HG03457 (cell line): ENCODE measurements around the gene GPX6.
"Not testable (repeated sequence)": the region's sequence is repeated elsewhere in the genome, so short reads cannot be mapped to it uniquely, and the experiment has no call there.

Experiments
- ATAC-seq: cut with Tn5 transposase; IDR thresholded peaks from one replicate; pipeline ENCODE4 v1.9.1; 2021; ENCODE audit warnings: moderate number of reproducible peaks; ENCODE audit not compliant: unreplicated experiment

The GPX6 gene

DNA sequence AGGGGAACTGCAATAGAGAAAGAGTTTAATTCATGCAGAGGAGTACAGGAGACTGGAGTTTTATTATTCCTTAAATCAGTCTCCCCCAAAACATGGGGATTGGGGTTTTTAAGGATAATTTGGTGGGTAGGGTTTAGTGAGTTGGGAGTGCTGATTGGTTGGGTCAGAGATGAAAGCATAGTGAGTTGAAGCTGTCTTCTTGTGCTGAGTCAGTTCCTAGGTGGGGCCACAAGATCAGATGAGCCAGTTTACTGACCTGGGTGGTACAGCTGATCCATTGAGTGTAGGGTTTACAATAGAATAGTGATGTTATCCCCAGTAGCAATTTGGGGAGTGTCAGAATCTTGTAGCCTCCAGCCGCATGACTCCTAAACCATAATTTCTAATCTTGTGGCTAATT is 29.1 kb downstream of the GPX6 start:
- ATAC-seq = no peak

DNA sequence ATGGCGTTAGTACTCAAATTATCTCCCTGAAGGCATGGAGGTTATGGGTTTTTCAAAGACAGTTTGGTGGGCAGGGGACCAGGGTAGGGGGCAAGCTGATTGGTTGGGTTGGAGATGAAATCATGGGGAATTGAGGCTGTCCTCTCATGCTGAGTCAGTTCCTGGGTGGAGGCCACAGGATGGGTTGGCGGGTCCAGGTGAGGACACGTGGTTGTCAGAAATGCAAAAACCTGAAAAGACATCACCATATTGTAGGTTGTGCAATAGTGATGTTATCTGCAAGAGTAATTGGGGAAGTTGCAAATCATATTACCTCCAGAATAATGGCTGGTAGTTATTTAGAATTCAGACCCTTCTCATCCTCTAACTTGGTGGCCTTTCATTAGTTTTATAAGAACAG is 30.1 kb downstream of the GPX6 start:
- ATAC-seq = no peak

DNA sequence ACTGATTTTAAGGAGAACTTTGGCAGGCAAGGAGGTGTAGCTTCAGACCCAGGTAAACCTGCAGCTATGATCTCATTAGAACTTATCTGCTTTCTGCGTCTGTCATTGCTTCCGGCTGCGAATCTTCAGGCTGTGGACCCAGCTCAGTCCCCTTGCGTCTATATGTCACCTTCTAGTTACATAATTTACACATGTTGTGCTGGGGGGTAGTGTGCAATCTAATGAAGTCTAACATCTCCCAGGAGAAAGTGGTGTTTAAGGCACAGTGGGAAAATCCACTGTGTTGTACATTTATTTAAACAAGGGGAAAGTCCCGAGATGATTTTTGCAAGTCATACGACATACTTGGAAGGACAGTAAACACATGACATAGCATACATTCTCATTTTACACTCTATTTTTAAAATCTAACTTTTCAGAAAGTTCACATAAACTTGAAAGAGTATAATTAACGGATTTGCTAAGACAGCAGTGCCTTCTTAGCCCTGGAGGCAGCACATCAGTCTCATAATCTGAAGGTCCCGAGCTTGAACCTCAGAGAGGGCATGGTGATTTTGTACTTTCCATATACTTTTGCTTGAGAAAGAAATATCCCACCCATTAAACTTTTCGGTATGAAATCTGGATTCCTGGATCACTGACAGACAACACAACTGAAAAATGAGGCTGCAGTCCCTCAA is 35.2 kb downstream of the GPX6 start:
- ATAC-seq = no peak

DNA sequence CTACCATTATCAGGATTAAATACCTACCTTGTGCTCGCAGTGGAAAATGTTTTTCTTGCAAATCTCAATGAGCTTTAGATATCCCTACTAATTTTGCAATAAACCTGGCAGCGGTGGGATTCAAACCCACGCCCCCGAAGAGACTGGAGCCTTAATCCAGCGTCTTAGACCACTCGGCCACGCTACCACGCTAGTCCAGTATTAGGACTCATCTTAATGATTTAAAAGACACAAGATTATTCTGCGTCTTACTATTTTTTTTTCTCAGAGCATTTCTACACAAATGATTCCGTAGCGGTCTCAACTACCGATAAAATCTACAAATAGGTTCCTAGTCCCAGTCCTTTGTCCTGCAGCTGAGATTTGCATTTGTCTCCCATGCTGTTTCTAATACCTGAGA is 37.1 kb downstream of the GPX6 start:
- ATAC-seq = no peak

DNA sequence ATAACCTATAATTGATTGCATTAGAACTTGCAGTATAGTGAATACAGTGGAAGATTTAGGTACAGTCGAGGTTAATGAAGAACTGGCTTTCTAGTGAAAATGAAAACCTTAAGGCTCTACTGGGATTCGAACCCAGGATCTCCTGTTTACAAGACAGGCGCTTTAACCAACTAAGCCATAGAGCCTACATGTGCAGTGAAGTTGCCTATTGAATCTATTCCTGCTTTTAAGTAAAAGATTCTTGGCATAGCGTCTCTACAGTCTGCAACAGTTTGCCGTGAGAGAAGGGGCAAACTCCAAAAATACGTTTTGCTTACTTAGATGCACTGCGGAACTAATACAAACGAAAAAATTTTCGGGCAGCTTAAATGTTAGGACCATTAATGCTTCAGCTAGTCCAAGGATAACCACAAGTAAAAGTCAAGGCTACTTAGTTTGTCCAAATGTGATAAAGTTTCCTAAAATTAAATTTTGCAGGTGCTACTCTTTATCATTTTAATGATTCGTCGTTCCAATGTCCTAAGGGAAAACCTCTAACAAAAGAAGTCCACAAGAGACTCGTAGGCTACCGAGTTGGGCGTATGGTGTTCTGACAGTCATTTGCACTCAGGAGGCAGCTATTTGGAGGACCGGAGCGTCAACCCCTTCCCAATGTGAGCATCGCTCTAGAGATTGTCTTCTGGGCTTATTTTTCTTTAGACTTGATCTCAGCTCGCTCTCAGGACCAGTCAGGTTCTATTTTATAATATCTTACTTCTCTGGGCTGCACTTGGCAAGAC is 41.0 kb downstream of the GPX6 start:
- ATAC-seq = no peak

DNA sequence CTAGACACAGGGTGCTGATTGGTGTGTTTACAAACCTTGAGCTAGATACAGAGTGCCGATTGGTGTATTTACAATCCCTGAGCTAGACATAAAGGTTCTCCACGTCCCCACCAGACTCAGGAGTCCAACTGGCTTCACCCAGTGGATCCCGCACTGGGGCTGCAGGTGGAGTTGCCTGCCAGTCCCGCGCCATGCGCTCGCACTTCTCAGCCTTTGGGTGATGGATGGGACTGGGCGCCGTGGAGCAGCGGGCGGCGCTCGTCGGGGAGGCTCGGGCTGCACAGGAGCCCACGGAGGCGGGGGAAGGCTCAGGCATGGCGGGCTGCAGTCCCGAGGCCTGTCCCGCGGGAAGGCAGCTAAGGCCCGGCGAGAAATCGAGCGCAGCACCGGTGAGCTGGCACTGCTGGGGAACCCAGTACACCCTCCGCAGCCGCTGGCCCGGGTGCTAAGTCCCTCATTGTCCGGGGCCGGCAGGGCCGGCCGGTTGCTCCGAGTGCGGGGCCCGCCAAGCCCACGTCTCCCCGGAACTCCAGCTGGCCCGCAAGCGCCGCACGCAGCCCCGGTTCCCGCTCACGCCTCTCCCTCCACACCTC is 46.3 kb downstream of the GPX6 start:
- ATAC-seq = not testable (repeated sequence)

DNA sequence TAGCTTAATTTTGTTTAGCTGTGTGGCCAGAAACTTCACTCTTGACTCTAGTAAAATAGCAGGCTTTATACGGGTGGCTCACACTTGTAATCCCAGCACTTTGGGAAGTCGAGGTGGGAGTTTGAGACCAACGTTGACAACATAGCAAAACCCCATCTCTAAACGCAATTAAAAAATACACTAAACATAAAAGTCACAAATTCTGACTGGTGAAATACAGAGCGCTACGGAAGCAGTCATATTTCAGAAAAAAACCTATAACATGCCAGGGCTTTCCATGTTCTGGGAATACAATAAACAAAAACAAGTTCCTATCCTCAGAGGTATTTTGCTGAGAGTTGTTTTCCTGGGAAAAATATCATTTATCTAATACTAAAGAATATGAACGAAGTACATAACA is 47.5 kb downstream of the GPX6 start:
- no peak for ATAC-seq

DNA sequence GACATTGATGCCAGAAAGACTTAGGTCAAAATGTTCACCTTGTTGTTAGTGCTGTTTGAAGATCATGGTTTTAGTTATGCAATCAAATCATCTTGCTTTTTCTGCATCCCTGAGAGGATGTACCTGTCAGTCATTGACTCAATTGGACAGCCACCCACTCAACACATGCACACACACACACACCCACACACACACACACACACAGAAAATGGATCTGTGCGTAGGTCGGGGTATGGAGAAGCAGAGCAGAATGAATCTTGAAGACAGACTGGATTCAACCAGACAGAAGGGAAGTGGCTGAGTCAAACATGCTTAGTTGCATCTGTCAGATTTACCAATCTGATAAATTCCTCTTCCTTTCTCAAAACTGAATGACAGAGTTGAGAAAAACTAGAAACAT is 53.2 kb downstream of the GPX6 start:
- no peak for ATAC-seq

DNA sequence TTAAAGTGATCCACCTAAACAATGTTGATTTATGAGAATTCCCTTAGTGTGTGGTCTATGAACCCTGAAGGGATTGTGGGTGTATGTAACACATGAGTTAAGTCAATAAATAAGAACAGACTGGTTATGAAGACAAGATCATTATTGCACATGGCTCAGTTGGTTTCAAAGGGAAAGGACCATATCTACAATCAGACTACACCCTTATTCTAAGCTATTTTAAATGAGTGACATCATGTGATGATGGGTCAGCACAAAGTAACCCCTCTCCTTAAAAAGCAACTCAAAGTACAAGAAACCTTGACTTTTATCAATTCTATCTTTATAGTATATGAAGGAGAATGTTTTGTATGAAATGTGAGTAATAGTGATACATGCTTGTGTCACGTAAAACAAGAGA is 57.0 kb downstream of the GPX6 start:
- no peak for ATAC-seq
